ENCODE results near the gene GNAL.

The GNAL gene

GRCh38 chr18:11750171-11750570 is 61.1 kb downstream of the GNAL start:
- Mint-ChIP-seq H3K36me3 (ENCODE audit: low read depth) (no peaks in the 10 kb centered on the region), H3K27ac (no peak overlapping the region), H3K27me3 (peaks cover 63% of the 10 kb centered on the region), H3K4me3 (no peak overlapping the region), H3K9me3 (no peaks in the 10 kb centered on the region), H3K4me1 (ENCODE audit: low read depth) (peaks cover 6% of the 10 kb centered on the region)
- intact Hi-C loops (cut with micrococcal nuclease), result no loop called here

GRCh38 chr18:11750581-11751310 is 61.7 kb downstream of the GNAL start:
- no peak overlapping the region for H3K4me3 Mint-ChIP-seq
- intact Hi-C loops (cut with micrococcal nuclease), result no loop called here

GRCh38 chr18:11751341-11752115 is 62.5 kb downstream of the GNAL start:
- Mint-ChIP-seq H3K4me1 (ENCODE audit: low read depth) (peaks cover 6% of the 10 kb centered on the region), H3K27me3 (peaks cover 61% of the 10 kb centered on the region), H3K27ac (no peak overlapping the region), H3K36me3 (ENCODE audit: low read depth) (no peaks in the 10 kb centered on the region), H3K4me3 (no peak overlapping the region), H3K9me3 (no peaks in the 10 kb centered on the region)
- intact Hi-C loops (cut with micrococcal nuclease), result no loop called here

More at GRCh38 chr18:11750581-11751310, 61.7 kb downstream of the GNAL start:
- Mint-ChIP-seq H3K27ac (no peak overlapping the region), H3K9me3 (no peaks in the 10 kb centered on the region), H3K4me1 (ENCODE audit: low read depth) (peaks cover 6% of the 10 kb centered on the region), H3K27me3 (peaks cover 65% of the 10 kb centered on the region), H3K36me3 (ENCODE audit: low read depth) (no peaks in the 10 kb centered on the region)

GRCh38 chr18:11752116-11752911 is 63.2 kb downstream of the GNAL start:
- Mint-ChIP-seq H3K4me1 (ENCODE audit: low read depth) (peaks cover 6% of the 10 kb centered on the region), H3K4me3 (peak overlapping the region; percentile 22), H3K9me3 (no peaks in the 10 kb centered on the region), H3K27ac (no peak overlapping the region), H3K27me3 (peaks cover 64% of the 10 kb centered on the region), H3K36me3 (ENCODE audit: low read depth) (no peaks in the 10 kb centered on the region)
- intact Hi-C loops (cut with micrococcal nuclease), result no loop called here

- H3K27ac Mint-ChIP-seq, result no peak overlapping the region
- H3K27me3 Mint-ChIP-seq, result peaks cover 57% of the 10 kb centered on the region
- peaks cover 6% of the 10 kb centered on the region for H3K4me1 Mint-ChIP-seq (ENCODE audit: low read depth)
- H3K4me3 Mint-ChIP-seq, result no peak overlapping the region
- no peaks in the 10 kb centered on the region for H3K36me3 Mint-ChIP-seq (ENCODE audit: low read depth)
- intact Hi-C loops (cut with micrococcal nuclease), result no loop called here
- no peaks in the 10 kb centered on the region for H3K9me3 Mint-ChIP-seq
Observed at GRCh38 chr18:11754979-11755378, 65.9 kb downstream of the GNAL start.

- H3K27me3 Mint-ChIP-seq, result peaks cover 36% of the 10 kb centered on the region
- no peak overlapping the region for H3K27ac Mint-ChIP-seq
- H3K36me3 Mint-ChIP-seq (ENCODE audit: low read depth), result no peaks in the 10 kb centered on the region
- no peak overlapping the region for H3K4me3 Mint-ChIP-seq
- peaks cover 4% of the 10 kb centered on the region for H3K4me1 Mint-ChIP-seq (ENCODE audit: low read depth)
- H3K9me3 Mint-ChIP-seq, result no peaks in the 10 kb centered on the region
- intact Hi-C loops (cut with micrococcal nuclease), result no loop called here
Observed at GRCh38 chr18:11757084-11757590, 68.1 kb downstream of the GNAL start.

GRCh38 chr18:11759456-11759855 is 70.4 kb downstream of the GNAL start:
- Mint-ChIP-seq H3K36me3 (ENCODE audit: low read depth) (no peaks in the 10 kb centered on the region), H3K4me1 (ENCODE audit: low read depth) (no peaks in the 10 kb centered on the region), H3K4me3 (no peak overlapping the region), H3K9me3 (no peaks in the 10 kb centered on the region), H3K27ac (no peak overlapping the region), H3K27me3 (peaks cover 27% of the 10 kb centered on the region)
- intact Hi-C loops (cut with micrococcal nuclease), result no loop called here

- Mint-ChIP-seq H3K4me3 (no peak overlapping the region), H3K36me3 (ENCODE audit: low read depth) (no peaks in the 10 kb centered on the region), H3K27ac (no peak overlapping the region), H3K4me1 (ENCODE audit: low read depth) (no peaks in the 10 kb centered on the region), H3K27me3 (peaks cover 20% of the 10 kb centered on the region), H3K9me3 (no peaks in the 10 kb centered on the region)
- intact Hi-C loops (cut with micrococcal nuclease), result no loop called here
Observed at GRCh38 chr18:11760498-11761167, 71.6 kb downstream of the GNAL start.

- intact Hi-C loops (cut with micrococcal nuclease), result no loop called here
- H3K27me3 Mint-ChIP-seq, result peaks cover 18% of the 10 kb centered on the region
- H3K36me3 Mint-ChIP-seq (ENCODE audit: low read depth), result no peaks in the 10 kb centered on the region
- H3K9me3 Mint-ChIP-seq, result no peaks in the 10 kb centered on the region
- no peak overlapping the region for H3K27ac Mint-ChIP-seq
- no peak overlapping the region for H3K4me3 Mint-ChIP-seq
- no peaks in the 10 kb centered on the region for H3K4me1 Mint-ChIP-seq (ENCODE audit: low read depth)
Observed at GRCh38 chr18:11761553-11761952, 72.5 kb downstream of the GNAL start.

- H3K36me3 Mint-ChIP-seq (ENCODE audit: low read depth), result no peaks in the 10 kb centered on the region
- no peak overlapping the region for H3K4me3 Mint-ChIP-seq
- no peak overlapping the region for H3K27ac Mint-ChIP-seq
- H3K4me1 Mint-ChIP-seq (ENCODE audit: low read depth), result no peaks in the 10 kb centered on the region
- intact Hi-C loops (cut with micrococcal nuclease), result no loop called here
- no peaks in the 10 kb centered on the region for H3K9me3 Mint-ChIP-seq
- peaks cover 15% of the 10 kb centered on the region for H3K27me3 Mint-ChIP-seq
Observed at GRCh38 chr18:11762429-11762828, 73.4 kb downstream of the GNAL start.

GRCh38 chr18:11767329-11767728 is 78.3 kb downstream of the GNAL start:
- Mint-ChIP-seq H3K9me3 (no peaks in the 10 kb centered on the region), H3K27me3 (peaks cover 15% of the 10 kb centered on the region), H3K4me3 (no peak overlapping the region), H3K4me1 (ENCODE audit: low read depth) (no peaks in the 10 kb centered on the region), H3K36me3 (ENCODE audit: low read depth) (no peaks in the 10 kb centered on the region), H3K27ac (no peak overlapping the region)
- intact Hi-C loops (cut with micrococcal nuclease), result no loop called here

GRCh38 chr18:11767935-11768334 is 78.9 kb downstream of the GNAL start:
- intact Hi-C loops (cut with micrococcal nuclease), result no loop called here
- Mint-ChIP-seq H3K27ac (no peak overlapping the region), H3K4me3 (no peak overlapping the region), H3K27me3 (peaks cover 19% of the 10 kb centered on the region), H3K9me3 (no peaks in the 10 kb centered on the region), H3K36me3 (ENCODE audit: low read depth) (no peaks in the 10 kb centered on the region), H3K4me1 (ENCODE audit: low read depth) (no peaks in the 10 kb centered on the region)

GRCh38 chr18:11775436-11776174 is 86.5 kb downstream of the GNAL start:
- H3K9me3 Mint-ChIP-seq, result no peaks in the 10 kb centered on the region
- intact Hi-C loops (cut with micrococcal nuclease), result no loop called here
- H3K4me3 Mint-ChIP-seq, result no peak overlapping the region
- H3K27me3 Mint-ChIP-seq, result peaks cover 27% of the 10 kb centered on the region
- no peaks in the 10 kb centered on the region for H3K4me1 Mint-ChIP-seq (ENCODE audit: low read depth)
- H3K36me3 Mint-ChIP-seq (ENCODE audit: low read depth), result no peaks in the 10 kb centered on the region
- no peak overlapping the region for H3K27ac Mint-ChIP-seq

All from dendritic cell treated with granulocyte-macrophage colony-stimulating factor and Interleukin-4, amounts not matched to agents 40 ng/mL and 50 ng/mL, for 4 days (primary cell).